Measurements from ENCODE around the gene RABGEF1.
"Not testable (repeated sequence)": the region's sequence is repeated elsewhere in the genome, so short reads cannot be mapped to it uniquely, and the experiment has no call there.

Gene RABGEF1

DNA sequence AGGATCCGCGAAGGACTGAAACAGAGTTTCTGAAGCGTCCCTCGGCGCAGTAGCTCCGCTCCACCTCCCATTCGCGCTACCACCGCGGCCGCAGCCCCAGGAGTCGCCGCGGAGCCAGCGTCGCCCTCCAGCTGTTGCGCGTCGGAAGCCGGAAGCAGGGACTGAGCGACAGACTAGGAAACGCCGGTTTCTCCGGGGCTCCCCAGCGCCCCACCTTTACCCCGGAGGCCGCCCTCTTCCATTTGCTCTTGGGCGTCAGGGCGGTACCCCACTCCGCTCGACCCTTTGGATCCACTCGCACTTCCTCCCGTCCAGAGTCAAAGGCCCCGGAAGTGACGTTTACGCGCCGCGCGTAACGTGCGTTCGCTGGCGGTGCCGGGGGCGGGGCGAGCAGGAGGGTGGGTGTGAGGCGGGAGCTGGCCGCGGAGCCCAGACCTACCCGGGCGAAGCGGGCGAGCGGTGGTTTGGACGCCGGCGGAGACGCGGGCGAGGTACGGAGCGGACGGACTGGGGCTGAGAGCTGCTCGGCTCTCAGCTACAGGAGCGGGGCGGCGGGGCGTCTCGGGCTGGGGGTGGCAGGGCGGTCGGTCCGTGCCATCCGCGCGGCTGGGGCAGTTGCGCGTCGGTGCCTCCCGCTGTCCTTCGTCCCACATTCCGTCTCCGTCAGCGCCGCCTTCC is at the start of gene RABGEF1:
TSS of gene RABGEF1 (plus strand) at position 432 of the 678 bp plus-strand sequence. CDS start 31,167 bp downstream, outside the sequence.
- peak; percentile 98 for DNase-seq (ENCODE audit: low spot score)

DNA sequence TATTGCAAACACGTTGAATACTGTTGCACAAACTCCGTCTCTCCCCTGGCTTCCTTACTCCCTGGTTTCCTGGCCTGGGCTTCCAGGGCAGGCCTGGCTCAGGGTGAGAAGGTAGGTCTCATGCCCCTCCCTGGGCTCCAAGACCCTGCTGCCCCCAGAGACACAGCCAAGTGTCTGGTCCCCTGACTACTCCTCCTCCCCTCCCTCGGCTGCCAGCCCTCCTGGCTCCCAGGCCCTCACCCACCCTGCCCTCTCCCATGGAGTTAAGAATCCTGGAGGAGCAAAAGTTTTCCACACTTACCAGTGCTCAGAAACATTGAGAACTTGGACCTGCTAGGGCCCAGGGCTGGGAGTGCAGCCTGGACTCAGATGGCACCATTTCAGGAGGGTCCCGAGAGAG is 47.2 kb upstream of the RABGEF1 start:
- no peak for DNase-seq (ENCODE audit: low spot score)

DNA sequence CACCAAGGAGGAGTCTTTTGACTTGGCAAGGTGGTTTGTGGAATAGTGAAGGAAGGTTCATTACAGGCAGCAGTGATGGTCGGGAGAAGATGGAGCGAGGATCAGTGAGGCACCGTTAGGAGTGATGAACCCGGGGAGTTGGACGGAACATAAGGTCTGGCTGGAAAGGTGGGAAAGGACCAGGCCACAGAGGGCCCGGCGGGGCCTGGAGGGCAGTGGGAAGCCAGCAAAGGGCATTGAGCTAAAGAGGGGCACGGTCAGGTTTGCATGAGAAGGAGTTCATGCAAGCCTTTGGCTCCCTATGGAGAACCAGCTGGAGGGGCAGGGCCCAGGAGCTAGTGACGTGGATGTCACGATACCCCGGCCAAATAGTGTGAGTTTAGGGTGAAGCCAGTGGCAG is 46.2 kb upstream of the RABGEF1 start:
- DNase-seq (ENCODE audit: low spot score) = no peak

DNA sequence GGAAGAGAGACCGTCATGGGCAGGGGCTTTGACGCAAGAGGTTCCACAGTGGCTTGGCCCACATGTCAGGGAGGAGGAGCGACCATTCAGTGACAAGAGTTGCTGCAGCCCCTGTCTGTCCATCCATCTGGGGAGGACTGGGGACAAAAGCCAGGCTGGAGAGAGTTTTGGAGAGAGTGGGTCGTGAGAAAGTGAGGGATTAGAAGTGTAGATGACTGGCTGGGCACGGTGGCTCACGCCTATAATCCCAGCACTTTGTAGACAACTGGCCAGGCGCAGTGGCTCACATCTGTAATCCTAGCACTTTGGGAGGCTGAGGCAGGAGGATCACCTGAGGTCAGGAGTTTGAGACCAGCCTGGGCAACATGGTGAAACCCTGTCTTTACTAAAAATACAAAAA is 45.1 kb upstream of the RABGEF1 start:
- DNase-seq (ENCODE audit: low spot score) = not testable (repeated sequence)

DNA sequence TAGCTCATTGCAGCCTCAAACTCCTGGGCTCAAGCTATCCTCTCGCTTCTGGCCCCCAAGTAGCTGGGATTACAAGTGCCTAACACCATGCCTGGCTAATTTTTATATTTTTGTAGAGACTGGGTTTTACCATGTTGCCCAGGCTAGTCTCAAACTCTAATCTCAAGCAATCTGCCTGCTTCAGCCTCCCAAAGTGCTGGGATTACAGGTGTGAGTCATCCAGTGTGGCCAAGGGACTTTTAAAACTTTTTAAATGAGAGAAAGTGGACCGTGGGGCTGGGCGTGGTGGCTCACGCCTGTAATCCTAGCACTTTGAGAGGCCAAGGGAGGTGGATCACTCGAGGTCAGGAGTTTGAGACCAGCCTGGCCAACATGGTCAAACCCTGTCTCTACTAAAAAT is 44.4 kb upstream of the RABGEF1 start:
- not testable (repeated sequence) for DNase-seq (ENCODE audit: low spot score)

DNA sequence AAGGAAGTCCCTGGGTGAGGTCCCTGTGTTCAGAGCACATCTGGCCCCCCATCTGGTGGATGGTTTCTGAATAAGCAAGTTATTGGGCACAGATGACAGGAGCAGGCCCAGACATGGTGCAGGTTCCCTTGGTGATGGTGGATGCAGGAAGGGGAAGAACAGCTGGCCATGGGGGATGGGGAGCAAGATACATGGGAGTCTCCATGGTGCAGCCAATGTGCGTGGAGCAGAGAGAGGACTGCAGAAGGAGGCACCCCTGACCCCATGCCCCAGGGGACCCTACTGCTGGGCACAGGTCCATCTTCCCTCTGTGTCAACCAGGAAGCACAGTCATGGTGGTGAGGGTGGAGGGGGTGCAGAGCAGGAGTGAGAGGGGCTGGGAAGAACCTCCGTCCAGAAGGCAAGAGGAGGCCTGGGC is 43.8 kb upstream of the RABGEF1 start:
- peak; percentile 20 for DNase-seq (ENCODE audit: low spot score)

DNA sequence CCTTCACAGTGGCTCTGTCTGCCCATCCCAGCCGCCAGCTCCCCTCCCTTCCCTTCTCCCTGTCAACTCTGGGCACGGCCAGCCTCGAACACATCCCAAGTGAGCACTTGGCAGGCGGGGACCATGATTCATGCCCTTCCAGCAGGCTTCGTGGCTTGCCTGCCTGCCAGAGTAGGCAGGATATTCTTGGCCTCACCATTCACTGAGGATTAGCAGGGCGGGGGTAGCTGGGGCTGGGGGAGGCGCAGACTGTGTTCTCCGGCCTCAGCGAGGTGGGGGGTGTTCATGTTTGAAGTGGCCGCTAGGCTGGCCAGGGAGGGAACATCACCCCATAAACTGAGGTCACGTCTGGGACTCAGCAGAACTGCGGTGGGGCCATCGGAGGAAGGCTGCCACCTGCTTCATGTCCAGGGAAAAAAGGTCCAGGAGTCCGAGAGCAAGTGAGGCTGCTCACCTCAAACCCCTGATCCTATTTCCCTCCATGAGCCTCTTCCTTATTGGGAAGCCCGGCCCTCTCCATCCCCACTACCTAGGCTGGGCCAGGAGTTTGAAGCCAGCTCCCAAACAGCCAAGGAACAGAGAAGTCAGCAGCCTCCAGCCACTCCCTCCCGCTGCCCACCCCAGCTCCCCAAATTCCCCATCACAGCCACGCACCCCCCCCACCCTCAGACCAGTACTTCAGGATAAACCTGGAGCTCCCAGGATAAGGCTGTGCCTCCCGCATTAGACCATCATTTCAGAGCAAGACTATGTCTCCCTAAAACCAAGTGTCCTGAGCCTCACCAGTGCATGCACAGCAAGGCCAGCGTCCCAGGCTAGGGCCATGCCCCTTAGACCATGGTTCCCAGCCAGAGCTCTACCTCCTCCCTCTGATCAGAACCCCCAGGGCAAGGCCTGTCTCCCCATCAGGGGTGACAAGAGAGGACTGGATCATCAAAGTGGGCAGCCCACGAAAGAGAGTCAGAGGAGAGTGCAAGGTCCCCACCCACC is 42.8 kb upstream of the RABGEF1 start:
- no peak for DNase-seq (ENCODE audit: low spot score)

DNA sequence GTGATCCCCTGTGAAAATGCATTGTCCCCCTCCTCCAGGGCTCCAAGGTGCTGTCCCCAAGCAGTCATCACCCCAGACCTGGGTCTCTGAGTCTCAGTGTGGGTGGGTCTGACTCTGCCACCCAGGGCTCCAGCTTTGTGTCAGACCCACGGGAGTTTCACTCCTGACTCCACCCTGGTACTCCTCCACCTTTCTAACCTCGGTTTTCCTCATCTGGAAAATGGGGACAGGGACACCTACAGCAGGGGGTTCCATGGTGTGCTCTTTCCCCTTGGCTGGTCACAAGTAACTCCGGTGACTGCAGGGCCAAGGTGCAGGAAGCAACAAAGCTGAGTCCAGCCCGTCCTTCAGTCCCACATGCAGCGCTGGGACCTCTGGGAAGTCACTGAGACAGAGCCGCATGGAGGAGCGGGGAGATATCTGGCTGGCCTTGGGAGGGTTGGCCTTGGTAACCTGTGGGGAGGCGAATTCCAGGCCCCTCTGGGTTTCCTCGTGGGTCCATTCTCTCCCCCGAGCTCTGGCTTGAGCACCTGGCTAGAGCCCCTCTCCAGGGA is 41.8 kb upstream of the RABGEF1 start:
- no peak for DNase-seq (ENCODE audit: low spot score)

DNA sequence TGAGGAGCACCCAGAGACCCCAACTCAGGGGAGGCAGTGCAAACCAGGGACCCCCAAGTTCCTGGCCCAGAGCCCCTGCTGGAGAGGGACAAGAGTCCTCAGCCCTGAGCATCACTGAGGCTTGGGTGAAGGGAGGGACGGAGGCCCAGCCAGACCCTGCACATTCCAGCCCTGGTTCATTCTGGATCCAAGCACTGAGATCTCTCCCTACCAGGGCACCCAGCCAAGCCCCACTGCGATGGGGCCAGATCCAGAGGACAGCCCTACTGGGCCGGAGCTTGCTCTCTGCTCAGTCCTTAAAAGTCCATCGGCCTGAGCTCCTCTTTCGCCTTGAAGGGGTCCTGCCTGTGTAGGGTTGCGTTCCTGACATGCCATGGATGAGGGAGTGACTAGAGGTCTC is 40.5 kb upstream of the RABGEF1 start:
- DNase-seq (ENCODE audit: low spot score) = no peak

DNA sequence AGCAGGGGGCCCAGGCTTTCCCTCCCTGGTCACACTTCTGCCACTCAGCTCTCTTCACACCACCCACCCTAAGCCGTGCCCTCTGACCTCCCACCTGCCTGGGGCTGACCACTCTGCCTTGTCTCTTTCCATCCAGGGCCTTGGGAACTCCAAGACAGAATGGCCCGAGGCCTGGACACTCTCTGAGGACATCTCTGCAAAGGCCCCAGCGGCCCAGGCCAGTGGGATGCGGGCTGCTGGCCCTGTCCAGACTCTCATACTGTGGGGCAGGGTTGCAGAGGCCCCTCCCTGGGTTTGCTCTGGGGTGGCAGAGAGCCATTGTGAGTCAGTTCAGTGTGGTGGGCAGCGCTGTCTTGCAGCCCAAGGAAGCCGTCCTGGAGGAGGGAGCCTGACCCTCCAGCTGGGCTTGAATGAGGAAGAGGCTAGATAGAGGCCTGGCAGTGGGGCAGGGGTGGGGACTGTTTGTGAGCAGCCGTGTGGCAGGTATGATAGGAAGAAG is 39.9 kb upstream of the RABGEF1 start:
- no peak for DNase-seq (ENCODE audit: low spot score)

DNA sequence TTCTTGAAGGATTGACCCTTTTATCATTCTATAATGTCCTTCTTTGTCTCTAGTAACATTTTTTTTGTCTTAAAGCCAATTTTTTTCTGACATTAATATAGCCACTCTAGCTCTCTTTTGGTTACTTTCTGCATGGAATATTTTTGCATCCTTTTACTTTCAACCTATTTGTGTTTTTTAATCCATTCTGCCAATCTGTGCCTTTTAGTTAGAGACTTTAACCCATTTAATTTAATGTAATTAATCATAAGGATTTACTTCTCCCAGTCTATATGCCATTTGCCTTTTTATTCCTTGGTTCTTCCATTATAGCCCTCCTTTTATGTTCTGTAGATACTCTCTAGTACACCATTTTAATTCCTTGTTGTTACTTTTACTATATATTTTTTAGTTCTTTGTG is 32.7 kb upstream of the RABGEF1 start:
- DNase-seq (ENCODE audit: low spot score) = no peak

DNA sequence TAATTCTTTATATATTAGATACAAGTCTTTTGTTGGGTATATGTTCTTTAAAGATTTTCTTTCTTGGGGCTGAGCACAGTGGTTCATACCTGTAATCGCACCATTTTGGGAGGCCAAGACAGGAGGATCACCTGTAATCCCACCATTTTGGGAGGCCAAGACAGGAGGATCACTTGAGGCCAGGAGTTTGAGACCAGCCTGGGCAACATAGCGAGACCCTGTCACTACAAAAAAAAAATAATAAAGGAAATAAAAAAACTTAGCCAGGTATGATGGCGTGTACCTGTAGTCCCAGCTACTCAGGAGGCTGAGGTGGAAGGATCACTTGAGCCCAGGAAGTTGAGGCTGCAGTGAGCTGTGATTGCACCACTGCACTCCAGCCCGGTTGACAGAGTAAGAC is 29.8 kb upstream of the RABGEF1 start:
- not testable (repeated sequence) for DNase-seq (ENCODE audit: low spot score)

DNA sequence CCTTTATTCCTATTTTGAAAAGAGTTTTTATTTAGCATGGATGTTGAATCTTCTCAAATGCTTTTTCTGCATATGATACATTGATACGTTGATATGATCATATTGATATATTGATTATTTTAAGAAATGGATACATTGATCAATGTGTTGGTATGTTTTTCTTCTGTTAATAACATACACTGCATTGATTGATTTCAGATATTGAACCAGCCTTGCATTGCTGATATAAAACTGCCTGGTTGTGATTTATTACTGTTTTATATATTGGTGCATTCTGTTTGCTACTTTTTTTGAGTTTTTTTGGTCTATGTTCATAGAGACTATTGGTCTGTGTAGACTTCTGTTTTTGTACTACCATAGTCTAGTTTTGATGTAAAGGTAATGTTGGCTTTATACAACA is 26.8 kb upstream of the RABGEF1 start:
- DNase-seq (ENCODE audit: low spot score) = no peak

DNA sequence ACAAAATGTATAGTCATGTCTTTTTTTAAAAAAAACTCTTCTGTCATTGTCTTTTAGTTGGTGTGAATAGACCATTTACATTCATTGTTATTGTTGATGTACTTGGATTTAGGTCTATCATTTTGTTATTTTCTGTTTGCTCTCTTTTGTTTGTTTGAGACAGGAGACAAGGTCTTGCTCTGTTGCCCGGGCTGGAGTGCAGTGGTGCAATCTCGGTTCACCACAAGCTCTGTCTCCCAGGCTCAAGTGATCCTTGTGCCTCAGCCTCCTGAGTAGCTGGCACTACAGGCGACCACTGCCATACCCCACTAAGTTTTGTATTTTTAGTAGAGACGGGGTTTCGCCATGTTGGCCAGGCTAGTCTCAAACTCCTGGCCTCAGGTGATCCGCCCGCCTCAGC is 23.9 kb upstream of the RABGEF1 start:
- not testable (repeated sequence) for DNase-seq (ENCODE audit: low spot score)

DNA sequence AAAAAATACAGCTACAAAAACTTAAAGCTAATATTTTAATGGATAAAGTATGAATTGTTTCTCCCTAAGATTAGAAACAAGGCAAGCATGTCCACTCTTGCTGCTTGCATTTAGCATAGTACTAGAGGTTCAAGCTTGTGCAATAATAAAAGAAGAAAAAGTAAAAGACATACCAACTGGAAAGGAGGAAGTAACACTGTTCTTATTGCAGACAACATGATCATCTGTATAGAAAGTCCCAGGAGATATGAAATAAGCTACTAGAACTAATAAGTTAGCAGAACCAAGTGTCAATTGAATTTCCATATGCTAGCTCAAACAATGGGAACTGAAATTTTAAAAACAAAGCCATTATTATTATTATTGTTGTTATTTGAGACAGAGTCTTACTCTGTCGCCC is 20.0 kb upstream of the RABGEF1 start:
- no peak for DNase-seq (ENCODE audit: low spot score)

DNA sequence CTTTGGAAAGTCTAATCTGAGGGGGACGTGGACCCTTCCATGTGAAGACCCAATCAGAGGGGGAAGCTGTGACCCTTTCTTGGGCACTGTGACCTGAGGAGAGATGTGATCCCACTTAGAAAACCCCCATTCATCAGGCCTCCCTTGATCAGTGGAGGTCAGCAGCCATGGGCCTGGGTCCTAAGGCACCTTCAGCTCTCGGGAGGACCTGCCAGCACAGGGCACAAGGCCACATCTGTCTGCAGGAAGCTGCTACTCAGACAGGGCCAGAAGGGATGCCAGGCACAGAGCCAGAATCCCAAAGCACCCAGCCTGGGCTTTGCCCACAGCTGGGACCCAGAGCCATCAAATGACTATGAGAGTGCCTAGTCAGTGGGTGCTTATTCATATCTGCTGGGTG is 14.7 kb upstream of the RABGEF1 start:
- DNase-seq (ENCODE audit: low spot score) = no peak

DNA sequence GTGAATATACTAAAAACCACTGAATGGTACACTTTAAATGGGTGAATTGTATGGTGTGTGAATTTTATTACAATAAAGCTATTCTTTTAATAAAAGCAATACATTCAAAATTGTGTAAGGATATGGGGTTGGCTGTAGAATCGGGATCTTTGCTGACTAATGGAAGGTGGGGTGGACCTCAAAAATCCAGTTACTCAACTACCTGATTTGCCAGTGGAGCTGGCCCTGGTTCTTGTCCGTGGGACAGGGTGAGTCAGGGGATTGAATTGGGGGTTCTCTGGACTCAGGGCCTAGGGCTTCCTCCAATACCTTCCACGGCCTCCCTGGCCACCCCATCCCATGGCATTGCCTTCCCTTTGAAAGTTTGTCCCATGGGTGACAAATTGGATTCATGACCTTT is 13.5 kb upstream of the RABGEF1 start:
- no peak for DNase-seq (ENCODE audit: low spot score)

DNA sequence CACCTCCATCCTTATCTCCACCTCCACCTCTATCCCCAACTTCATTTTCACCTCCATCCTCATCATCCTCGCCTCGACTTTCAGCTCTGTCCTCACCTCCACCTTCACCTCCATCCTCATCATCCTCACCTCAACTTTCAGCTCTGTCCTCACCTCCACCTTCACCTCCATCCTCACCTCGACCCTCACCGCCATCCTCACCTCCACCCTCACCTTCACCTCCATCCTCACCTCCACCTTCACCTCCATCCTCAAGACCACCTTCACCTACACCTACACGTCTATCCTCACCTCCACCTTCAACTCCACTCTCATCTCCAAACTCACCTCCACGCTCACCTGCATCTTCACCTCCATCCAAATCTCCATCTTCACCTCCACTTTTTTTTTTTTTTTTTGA is 12.0 kb upstream of the RABGEF1 start:
- DNase-seq (ENCODE audit: low spot score) = no peak

DNA sequence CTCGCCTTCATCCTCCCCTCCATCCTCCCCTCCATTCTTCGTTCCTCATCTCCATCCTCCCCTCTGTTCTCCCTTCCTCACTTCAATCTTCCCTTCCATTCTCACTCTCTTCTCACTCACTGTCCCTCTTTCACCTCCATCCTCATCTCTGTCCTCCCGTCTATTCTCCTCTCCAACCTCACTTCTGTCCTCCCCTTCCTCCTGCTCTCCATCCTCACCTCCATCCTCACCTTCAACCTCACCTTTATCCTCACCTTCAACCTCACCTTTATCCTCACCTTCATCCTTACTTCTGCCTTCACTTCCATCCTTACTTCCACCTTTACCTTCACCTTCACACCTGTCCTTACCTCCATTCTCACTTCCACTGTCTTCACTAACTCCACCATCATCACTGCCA is 11.3 kb upstream of the RABGEF1 start:
- no peak for DNase-seq (ENCODE audit: low spot score)

DNA sequence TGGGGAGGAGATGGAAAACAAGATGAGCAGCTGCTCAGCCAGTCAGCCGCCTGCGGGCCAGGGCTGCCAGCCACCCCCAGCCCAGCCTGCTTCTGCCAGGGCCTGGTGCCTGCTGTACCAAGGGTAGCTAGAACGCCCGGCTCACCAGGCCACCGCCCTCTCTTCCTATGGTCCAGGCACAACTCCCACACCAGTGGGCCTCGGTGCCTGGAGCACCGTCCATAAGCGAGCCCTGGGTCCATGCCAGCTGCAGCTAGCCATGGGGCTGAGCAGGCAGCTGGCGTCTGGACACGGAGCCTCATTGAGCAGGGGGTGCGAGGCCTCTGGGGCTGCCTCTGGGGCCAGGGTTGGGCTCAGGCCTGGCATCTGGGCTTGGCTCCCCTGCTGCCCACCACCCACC is 8.5 kb upstream of the RABGEF1 start:
- DNase-seq (ENCODE audit: low spot score) = no peak

DNA sequence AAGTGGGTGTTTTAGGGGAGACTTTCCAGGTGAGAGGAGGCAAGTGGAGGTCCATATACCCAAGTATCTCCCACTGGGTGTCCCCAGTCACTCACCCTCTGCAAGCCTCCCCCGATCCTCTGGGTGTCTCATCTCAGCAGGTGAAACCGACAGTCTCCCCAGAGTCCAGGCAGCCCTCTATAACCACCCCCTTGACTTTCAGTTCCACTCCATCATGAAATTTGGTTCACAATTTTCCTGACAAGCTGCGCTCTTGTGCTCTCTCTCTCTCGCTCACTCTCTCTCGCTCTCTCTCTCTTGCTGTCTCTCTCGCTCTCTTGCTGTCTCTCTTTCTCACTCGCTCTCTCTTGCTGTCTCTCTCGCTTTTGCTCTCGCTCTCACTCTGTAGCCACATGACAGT is 8.1 kb upstream of the RABGEF1 start:
- DNase-seq (ENCODE audit: low spot score) = no peak

DNA sequence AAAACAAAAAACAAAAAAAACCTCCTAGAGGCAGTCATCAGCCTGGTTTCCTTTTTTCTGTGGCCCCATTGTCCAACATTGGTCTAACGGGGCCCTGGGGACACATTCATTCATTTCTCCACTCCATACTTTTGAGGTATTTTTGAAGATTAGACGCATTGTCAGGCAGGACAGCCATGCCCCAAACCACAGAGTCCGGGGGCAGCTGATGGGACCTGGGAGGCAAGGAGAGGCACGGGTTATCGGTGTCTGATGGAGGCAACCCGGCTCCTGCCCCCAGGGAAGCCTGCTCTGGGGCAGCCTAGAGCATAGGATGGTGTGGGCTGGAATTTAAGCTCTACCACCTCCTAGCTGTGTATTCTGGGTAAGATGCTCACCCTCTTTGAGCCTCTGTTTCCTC is 6.5 kb upstream of the RABGEF1 start:
- no peak for DNase-seq (ENCODE audit: low spot score)

DNA sequence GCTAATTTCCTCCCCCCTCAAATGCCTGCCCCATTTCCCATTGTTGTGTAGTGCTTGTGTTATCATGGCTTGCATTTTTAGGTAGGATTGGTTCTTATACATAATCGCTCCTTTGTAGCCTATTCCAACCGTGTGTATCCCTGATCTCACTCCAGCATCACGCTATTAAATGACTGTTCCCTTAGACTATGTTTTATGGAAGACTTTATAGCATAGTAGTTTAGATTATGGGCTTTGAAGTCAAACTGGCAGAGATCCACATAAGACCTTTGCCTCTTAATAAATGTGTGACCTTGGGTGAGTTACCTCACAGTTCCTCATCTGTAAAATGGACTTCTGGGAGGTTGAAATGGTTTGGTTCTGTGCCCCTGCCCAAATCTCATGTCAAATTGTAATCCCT is 5.4 kb upstream of the RABGEF1 start:
- DNase-seq (ENCODE audit: low spot score) = no peak
